ENCODE data around the gene SEMA5A.
"Not testable (repeated sequence)": the region's sequence is repeated elsewhere in the genome, so short reads cannot be mapped to it uniquely, and the experiment has no call there.

Gene SEMA5A

DNA sequence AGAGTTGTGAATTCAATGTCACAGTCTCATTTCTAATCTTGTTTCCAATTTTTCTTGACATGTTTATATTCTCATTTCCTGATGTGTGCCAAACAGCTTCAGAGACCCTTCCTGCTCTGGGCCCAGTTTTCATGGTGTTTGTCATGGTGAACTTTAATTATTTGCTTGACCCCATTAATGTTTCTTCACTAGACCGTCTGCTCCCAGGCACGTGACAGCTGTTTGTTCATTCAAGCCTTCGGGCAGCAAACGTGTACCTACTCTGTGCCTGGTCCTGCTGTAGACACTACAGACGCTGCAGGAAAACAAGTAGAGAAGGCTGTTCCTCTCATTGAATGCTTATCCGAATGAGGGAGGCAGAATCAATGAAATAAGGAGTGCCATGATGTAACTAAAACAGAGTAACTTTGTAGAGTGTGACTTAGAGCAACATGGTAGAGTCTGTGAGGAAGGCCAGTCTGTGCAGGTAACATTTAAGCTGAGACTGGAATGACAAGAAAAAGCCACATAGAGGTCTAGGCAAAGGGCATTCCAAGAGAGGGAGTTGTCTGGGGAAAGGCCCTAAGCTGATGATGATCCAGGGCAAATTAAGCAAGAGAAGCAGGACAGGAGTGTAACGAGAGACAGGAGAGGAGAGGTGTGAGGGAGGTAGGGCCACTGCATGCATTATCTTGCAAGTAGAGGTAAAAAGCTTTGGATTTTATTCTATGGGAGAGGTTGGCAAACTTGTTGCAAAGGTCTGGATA lies 191.4 kb downstream of the SEMA5A start:
- DNase-seq (ENCODE audit: low read depth) = no peak

DNA sequence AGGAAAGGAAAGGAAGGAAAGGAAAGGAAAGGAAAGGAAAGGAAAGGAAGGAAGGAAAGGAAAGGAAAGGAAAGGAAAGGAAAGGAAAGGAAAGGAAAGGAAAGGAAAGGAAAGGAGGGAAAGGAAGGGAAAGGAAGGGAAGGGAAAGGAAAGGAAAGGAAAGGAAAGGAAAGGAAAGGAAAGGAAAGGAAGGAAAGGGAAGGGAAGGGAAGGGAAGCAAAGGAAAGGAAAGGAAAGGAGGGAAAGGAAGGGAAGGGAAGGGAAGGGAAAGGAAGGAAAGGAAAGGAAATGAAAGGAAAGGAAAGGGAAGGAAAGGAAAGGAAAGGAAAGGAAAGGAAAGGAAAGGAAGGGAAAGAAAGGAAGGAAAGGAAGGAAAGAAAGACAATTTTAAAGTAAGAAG lies 192.8 kb downstream of the SEMA5A start:
- not testable (repeated sequence) for DNase-seq (ENCODE audit: low read depth)

DNA sequence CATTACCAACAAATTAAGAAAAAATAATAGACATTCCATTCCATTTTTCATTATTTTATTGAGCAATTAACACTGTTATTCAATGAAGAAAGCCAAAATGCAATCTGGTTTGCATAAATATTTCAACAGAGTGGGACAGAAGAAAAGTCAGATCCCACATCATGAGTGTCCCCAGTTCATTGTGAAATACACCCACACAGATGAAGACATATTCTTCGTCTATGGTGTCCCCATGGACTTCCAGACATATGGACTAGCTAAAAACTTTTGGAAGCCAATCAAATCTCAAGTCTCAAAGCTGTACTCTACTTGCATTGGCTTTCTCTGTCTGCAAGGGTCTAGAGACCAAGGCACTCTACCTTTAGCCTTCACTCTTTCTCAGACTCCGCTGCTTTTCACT lies 194.3 kb downstream of the SEMA5A start:
- DNase-seq (ENCODE audit: low read depth) = no peak

DNA sequence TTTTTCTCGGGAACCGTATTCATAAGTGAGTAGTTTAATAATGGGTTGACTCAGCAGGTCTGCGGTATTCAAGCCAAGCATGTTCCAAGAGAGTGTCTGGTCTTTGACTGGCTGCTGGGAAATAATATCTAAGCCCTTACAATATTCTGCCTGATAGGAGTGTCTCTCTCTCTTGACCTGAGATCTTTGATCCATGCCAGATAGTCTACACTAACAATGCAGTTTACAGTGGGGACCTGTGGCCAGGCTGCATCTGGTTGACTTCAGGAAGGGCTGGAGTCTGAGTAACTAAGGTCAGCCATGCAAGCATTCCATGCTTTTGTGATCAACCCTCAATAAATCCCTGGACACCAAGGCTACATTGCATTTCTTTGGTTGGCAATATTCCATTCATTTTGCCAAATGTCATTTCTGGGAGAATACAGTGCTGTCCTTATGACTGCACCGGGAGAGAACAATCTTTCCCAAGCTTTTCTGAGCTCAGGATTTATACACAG lies 195.5 kb downstream of the SEMA5A start:
- DNase-seq (ENCODE audit: low read depth) = no peak

DNA sequence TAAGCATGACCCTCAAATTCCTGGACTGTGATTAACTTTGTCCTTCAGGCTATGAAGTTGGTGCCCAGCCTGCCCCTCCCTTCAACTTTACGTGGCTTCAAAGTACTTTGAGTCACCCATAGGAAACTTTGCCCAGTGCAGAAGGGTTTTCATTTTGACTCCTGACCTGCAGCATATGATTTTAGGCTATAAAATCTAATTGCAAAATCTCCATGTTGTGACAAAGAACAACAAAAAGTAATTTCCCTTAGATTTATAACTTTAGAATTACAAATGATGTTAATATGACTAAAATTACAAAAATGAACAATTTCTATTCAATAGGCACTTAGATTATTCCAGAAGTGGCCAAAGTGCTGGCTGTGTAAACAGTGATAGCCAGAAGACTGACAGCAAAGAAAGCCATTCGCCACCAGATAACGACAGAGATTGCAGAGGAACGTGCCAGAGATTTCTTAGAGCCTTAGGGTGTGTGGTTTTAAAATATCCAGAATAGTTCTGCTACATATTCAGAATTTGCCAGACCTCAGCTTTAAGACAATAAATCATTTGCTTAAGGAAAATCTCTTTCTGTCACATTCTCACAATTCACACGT lies 197.4 kb downstream of the SEMA5A start:
- DNase-seq (ENCODE audit: low read depth) = no peak

DNA sequence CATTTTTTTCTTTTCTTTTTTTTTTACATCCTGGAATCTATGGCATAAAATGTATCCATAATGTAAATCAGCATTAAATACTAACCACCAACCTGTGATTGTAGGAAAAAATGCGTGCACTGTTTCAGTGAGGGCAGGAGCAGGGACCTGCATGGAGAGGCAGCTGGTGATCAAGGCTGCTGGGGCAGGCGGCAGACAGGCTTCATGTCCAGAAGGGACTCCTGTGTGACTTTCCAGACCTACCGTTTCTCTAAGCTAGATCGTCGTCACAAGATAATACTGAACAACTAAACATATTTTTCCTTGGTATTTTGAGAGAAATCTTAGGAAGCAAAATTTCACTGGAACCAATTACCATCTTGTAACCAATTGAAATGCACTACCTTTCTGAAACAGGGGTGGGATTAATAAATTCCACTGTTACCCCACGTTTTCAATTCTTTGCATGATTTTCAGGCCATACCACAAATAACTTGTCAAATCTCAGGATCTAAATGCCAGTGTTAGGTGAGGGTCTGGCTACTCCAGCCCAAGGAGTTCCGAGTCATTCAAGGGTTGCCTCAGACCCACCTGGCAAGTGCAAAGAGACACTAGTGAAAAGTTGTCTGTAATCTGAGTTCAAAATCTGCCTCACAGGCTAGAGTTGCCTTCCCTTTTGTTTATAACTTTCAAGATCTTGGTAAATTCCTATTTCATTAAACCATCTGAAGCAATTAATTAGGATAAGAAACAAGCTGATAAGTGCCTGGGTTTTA lies 198.2 kb downstream of the SEMA5A start:
- no peak for DNase-seq (ENCODE audit: low read depth)

DNA sequence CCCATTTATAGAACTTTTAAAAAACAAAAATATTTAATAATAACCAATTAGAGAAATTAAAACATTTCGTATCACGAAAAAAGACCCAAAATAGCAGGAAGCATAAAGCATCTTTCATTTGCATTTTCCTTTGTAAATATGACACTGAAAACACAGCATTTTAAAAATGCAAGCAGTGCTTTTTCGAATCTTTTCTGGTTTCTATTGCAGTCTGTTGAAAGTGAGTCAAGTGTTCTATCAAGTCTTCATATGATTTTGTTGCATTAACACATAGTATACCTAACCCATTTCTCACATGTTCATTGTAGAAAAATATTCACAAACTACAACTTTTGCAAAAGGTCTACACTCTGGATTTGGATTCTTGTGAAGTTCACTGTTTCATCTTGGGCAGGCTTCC lies 198.8 kb downstream of the SEMA5A start:
- no peak for DNase-seq (ENCODE audit: low read depth)

DNA sequence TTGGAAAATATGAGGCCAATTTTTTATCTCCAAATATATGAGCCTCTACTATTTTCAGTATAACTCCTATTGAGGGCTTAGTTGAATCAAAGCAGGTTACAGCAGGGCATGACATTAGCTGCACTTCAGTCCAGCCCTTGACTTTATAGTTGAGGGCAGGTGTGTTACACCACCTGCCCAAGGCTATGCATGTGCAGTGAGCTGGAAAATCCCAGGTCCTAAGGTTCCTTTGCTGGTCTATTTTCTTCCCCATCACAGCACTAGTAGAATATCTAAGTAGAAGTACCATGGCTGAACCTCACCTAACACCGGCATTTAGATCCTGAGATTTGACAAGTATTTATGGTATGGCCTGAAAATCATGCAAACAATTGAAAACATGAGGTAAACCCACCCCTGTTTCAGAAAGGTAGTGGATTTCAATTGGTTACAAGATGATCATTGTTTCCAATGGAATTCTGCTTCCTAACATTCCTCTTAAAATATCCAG lies 201.1 kb downstream of the SEMA5A start:
- DNase-seq (ENCODE audit: low read depth) = no peak

DNA sequence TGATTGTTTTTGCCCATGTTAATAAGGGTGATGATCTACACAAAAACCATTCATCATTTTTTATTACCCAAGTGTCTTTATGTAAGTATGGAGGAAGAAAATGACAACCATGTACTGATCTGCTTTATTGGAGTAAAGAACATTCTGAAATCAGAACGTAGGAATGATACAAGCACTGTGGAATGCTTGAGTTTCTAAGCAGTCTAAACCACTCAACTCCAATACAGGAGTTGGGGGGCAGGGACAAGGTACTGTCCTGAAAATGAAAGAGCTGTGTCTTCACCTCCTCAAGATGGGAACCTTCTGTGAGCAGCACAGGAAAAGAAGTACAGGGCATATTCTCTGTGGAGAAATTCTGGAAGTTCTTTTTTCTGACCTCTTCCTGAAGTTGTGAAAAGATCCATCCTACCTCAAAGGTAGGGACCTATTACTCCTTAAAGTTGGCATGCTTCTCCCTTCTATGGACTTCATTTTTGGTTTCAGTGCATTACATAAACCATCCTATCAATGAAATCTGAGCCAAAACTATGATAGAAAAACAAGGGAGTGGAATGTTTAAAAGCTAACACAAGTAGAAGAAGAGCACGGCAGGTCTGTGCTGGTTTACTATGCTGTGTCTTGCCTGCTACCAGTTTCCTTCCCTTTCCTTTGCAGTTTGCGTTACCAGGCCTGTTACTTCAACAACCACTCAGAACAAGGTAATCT lies 202.6 kb downstream of the SEMA5A start:
- peak; percentile 46 for DNase-seq (ENCODE audit: low read depth)

DNA sequence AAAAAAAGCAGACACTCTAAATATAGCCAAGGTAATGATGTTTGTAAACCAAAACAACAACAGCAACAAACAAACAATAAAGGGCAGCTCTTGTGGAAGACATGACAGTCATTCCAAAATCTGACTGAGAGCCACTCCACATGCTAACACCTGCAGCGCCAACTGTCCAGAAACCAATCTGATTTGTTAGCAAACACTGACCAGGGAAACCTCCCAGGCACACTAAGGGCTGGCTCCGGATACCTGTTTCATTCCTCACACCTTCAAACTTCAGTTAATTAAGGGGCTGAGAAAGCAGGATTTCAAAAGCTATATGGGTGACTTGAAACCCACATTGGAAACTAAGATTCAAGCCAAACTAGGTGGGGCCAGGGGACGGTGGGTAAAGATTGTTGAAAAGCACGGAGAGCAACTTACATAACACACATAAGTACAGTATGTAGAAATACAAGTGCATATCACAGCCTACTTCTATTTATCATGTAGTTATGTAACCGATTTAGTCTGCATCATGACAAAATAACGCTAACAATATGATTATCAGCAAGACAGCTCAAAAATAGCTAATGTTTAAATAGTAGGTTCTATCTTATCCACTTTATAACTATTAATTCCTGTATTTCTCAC lies 203.6 kb downstream of the SEMA5A start:
- DNase-seq (ENCODE audit: low read depth) = no peak

DNA sequence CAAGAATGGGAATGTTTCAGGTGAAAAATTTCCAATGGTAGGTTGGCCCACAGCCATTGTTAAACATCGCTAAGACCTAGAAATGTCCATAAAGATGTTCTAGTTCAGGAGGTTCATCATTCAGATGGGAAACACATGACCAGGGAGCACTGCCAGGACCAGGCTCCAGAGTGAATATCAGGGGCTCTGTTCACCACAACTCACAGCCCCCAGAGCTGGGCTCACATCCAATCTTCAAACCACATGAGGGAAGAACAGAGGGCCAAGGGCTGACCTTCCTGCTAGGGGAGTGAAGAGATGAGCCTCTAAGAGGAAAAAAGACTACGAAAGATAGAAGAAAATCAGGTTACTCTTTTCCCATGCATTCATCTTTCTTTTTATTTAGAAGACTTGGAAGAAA lies 205.8 kb downstream of the SEMA5A start:
- no peak for DNase-seq (ENCODE audit: low read depth)

DNA sequence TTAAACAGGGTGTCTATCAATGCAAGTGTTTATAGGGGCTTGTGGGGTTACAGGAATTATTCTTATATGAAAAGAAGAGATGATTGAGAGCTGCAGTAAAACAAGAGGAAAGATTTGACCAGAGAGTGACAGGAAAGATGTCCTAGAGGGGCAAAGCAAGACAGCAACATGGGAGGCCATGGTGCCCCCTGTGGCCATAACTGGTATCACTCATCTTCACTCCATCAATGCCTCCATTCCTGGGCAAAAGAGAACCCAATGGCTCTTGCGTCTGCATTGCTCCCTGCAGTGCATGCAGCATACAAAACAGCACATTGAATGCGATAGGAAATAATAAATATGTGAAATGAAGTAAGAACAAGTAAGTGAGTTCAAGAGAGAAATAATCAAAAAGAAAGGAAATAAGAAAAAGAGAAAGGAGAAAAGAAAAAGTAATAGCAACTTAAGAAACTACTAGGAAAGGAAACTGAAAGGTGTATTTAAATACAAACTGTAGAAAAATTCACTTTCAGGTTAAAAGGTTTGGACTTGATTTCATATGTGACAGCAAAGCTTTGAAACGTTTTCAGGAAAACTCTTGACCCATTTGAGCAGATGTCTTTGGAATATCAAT lies 206.6 kb downstream of the SEMA5A start:
- DNase-seq (ENCODE audit: low read depth) = no peak

DNA sequence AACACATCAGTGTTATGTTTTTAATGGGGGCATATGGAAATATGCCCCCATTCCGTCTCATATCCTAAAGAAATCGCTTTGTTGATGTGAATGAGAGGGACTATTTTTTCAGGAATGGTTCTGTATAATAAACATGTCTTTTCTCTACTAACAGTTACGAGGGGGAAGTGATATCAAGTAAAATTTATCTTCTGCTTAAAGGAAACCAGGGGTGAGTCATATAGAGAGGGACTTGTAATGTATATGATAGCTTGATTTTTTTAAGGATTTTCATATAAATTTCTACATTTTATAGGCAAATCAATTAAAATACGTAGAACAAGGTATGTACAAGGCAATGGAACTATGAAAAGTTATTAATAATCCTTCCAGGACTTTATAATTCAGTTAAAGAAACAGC lies 207.1 kb downstream of the SEMA5A start:
- no peak for DNase-seq (ENCODE audit: low read depth)

DNA sequence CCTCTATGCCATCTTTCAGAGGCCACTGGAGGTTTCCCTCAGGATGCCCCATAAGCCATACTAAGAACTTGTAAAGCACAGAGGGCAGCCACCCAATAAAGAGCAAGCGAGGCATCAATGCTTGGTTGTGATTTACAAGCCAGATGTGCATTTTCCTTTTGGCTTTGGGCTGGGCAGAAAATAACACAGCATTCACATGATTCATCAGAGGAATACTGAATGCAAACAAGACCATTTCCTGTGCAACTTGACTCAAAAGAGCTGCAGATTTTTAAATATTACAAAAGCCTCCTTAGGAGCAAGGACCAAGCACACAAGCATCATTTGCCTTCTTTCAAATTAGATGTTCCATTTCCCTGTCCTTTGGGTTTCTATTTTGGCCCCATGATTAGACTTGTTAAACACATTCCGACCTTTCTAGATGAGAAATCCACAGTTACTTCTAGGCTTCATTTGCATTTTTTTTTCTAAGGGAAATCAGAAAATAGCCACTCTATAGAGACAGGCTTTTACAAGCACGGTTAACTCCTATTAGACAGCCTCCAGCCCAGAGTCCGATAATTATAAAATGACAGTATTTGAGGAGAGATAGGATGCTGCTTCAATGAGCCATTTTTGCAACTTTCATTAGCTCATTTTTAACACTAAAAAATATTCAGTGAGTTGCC lies 207.8 kb downstream of the SEMA5A start:
- no peak for DNase-seq (ENCODE audit: low read depth)

DNA sequence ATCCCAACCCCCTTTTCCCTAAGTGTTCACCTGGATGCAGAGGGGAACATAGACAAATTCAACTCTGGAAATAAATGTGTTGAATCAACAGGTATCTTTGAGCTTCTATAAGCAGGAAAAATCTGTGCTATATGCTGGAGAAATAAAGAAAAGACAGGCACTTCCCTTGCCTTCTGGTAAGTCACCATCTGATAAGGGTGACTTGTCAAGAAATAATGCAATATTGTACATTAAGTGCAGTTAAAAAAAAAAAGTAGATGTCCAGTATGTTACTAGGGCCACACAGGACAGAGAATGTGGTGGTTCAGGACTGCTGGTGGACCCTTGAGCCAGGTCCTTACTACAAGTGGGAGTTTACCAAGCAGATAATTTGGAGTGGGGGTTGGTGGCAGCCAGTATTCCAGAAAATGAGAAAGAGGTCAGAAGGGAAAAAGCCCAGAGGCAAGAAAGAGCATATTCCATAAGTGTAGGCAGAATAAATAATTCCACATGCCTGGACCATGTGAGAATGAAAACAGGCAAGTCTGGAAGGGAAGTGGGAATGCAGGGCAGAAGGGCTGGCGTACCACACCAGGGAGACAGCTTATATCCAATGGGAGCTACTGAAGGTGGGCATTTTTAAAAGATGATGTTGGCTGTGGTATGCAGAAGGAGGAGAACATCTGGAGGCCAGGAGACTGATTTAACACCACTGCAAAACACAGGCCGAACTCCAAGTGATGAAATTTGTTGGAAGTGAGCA lies 209.9 kb downstream of the SEMA5A start:
- no peak for DNase-seq (ENCODE audit: low read depth)

DNA sequence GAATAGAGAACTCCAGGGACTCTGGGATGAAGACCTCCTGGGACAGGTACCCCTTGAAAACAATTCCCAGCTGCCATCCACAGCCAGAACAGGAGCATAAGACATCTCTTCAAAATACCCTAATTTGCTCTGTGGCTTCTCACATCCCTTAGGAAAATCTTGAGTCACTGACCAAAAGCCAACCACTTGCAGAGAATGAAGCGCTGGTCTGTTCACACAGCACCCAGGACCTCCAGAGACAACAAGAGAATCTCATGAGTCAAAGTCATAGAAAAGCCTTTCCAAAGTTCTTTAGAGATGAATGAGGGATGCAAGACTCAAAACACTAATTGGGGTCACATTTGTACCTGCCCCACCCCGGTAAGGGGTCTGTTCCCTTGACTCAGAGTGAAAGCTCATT lies 210.6 kb downstream of the SEMA5A start:
- no peak for DNase-seq (ENCODE audit: low read depth)

DNA sequence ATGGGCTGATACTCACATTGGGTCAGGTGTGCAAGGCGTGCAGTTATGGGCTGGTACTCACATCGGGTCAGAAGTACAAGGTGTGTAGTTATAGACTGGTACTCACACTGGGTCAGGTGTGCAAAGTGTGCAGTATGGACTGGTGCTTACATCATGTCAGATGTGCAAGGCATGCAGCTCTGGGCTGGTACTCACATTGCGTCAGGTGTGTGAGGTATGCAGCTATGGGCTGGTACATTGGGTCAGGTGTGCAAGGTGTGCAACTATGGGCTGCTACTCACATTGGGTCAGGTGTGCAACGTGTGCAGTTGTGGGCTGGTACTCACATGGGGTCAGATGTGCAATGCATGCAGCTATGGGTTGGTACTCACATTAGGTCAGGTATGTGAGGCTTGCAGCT lies 213.8 kb downstream of the SEMA5A start:
- no peak for DNase-seq (ENCODE audit: low read depth)

DNA sequence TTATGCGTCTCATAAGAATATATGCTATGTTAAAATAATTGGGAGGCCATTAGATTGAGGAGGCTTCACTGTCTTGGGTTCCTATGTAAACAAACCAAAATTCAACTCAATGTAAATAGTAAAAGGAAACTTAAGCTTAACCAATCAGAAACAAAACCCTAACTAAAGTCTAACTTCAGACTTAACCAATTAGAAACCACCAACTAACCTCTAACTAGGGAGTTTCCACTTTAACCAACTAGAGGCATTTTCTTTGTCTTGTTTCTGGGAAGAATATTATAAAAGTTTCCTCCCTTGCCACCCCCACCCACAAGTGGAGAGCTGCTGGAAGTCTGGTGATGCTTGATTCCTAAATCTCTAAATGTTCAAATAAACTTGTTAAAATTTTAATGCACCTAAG lies 214.5 kb downstream of the SEMA5A start:
- DNase-seq (ENCODE audit: low read depth) = no peak

DNA sequence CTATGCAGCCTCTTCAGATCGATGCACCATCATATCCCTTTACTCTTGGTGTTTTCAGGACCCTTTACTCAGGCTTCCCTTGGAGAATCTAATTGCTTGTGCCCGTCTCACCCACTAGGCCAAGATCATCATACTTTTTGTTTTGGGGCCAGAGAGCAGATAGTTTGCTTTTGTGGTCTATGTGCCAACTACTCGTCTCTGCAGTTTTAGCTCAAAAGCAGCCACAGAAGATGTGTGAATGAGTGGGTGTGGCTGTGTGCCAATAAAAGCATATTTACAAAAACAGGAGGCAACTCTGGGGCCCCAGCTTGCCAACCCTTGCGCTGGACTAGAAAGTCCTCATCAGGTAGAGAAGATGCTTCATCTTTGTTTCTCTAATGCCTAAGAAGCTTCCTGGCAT lies 216.8 kb downstream of the SEMA5A start:
- DNase-seq (ENCODE audit: low read depth) = no peak

DNA sequence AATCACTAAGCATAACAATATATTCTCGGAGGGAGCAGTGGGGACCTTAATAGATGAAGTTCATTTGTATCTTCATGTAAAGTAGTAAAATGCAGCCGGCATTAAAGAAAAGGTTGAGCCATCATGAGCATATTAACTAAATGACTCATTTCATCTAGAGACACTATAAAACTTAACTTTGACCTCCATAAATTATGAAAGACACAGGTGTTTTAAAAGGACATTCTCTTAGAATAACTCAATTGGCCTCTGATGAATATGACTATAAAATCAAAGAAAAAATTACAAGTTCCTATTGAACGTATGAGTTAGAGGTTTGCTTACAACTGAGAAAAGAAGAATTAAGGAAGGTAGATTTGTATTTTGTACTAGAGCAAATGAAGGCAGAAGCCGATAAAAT lies 220.3 kb downstream of the SEMA5A start:
- DNase-seq (ENCODE audit: low read depth) = no peak

All from non-pigmented ciliary epithelial cell (primary cell).